ENCODE results near the gene C1orf167. TPM values are rescaled to one million over a fixed set of nuclear protein-coding genes. Genes with fewer than 3 reads are reported as not detected.
A peak's percentile ranks its signal among the peaks of the same experiment; 100 is the strongest.

The C1orf167 gene
- total RNA-seq, 1 experiment from 2014 or later, result not detected

- no peaks in the 10 kb centered on the region for H3K9me2 ChIP-seq (replicated peaks; ENCODE audit: low read length)
- H2AFZ ChIP-seq (ENCODE audit: low read length), result no peak overlapping the region
- DNase-seq (peak; percentile 91), ATAC-seq (peak; percentile 95)
- H3K4me2 ChIP-seq (ENCODE audit: low read length), result peak overlapping the region; percentile 58
- TF ChIP-seq EZH2 (IDR thresholded peaks at IDR 0.05; ENCODE audit: low read length, unreplicated experiment), result no peak
- TF ChIP-seq CTCF (conservative IDR thresholded peaks at IDR 0.05; ENCODE audit: low read depth, low read length), result no peak
- no peak for TF ChIP-seq EZH2phosphoT487 (IDR thresholded peaks at IDR 0.05; ENCODE audit: borderline replicate concordance, low read length)
- H3K4me1 ChIP-seq (ENCODE audit: insufficient read depth, low read length), result peaks cover 28% of the 10 kb centered on the region
- H3F3A ChIP-seq (ENCODE audit: low read length, unreplicated experiment), result no peaks in the 10 kb centered on the region
- no peaks in the 10 kb centered on the region for H4K20me1 ChIP-seq (ENCODE audit: low read length)
- H3K9me3 ChIP-seq (ENCODE audit: low read length), result no peaks in the 10 kb centered on the region
- peak overlapping the region; percentile 82 for H3K27ac ChIP-seq (ENCODE audit: low read length)
- H3K36me3 ChIP-seq (ENCODE audit: low read depth, low read length), result no peaks in the 10 kb centered on the region
- no TSS peak for BruUV-seq (replicated peaks)
- intact Hi-C loops (cut with micrococcal nuclease), result no loop called here
- CTCF ChIA-PET, result interaction anchor here (0.6 kb wide), 1 partner anchor 61 kb away, joined by 3 read pairs; no protein-coding TSS in a partner anchor
- peak overlapping the region; percentile 59 for H3K9ac ChIP-seq (ENCODE audit: low read length)
- POLR2A ChIA-PET (ENCODE audit: unreplicated experiment), result interaction anchor here (1.0 kb wide), 1 partner anchor 13 kb away, joined by 15 read pairs; no protein-coding TSS in a partner anchor
- no peaks in the 10 kb centered on the region for H3K27me3 ChIP-seq (ENCODE audit: low read length)
- H3K4me3 ChIP-seq (ENCODE audit: low read length), result no peak overlapping the region
- H3K79me2 ChIP-seq (ENCODE audit: low read length), result no peaks in the 10 kb centered on the region
Observed at GRCh38 chr1:11790880-11791715, 29.1 kb downstream of the C1orf167 start.

- ATAC-seq (no peak), DNase-seq (no peak)
- BruUV-seq (replicated peaks), result no TSS peak
- ChIA-PET CTCF (no interaction called here), POLR2A (ENCODE audit: unreplicated experiment) (no interaction called here)
- no peak overlapping the region for H3K9ac ChIP-seq (ENCODE audit: low read length)
- no peak overlapping the region for H3K4me2 ChIP-seq (ENCODE audit: low read length)
- no peak overlapping the region for H2AFZ ChIP-seq (ENCODE audit: low read length)
- no peaks in the 10 kb centered on the region for H3K9me3 ChIP-seq (ENCODE audit: low read length)
- H3K9me2 ChIP-seq (replicated peaks; ENCODE audit: low read length), result no peaks in the 10 kb centered on the region
- no peaks in the 10 kb centered on the region for H3K27me3 ChIP-seq (ENCODE audit: low read length)
- H4K20me1 ChIP-seq (ENCODE audit: low read length), result no peaks in the 10 kb centered on the region
- peaks cover 26% of the 10 kb centered on the region for H3K4me1 ChIP-seq (ENCODE audit: insufficient read depth, low read length)
- H3F3A ChIP-seq (ENCODE audit: low read length, unreplicated experiment), result no peaks in the 10 kb centered on the region
- no peaks in the 10 kb centered on the region for H3K79me2 ChIP-seq (ENCODE audit: low read length)
- H3K4me3 ChIP-seq (ENCODE audit: low read length), result no peak overlapping the region
- TF ChIP-seq CTCF (conservative IDR thresholded peaks at IDR 0.05; ENCODE audit: low read depth, low read length), result no peak
- no peak for TF ChIP-seq EZH2phosphoT487 (IDR thresholded peaks at IDR 0.05; ENCODE audit: borderline replicate concordance, low read length)
- no peak for TF ChIP-seq EZH2 (IDR thresholded peaks at IDR 0.05; ENCODE audit: low read length, unreplicated experiment)
- H3K36me3 ChIP-seq (ENCODE audit: low read depth, low read length), result no peaks in the 10 kb centered on the region
- H3K27ac ChIP-seq (ENCODE audit: low read length), result no peak overlapping the region
- intact Hi-C loops (cut with micrococcal nuclease), result no loop called here
Observed at GRCh38 chr1:11792106-11792505, 30.1 kb downstream of the C1orf167 start.

- Histone ChIP-seq H3K4me1 (ENCODE audit: insufficient read depth, low read length) (peaks cover 18% of the 10 kb centered on the region), H3K4me2 (ENCODE audit: low read length) (no peak overlapping the region), H3K9me2 (replicated peaks; ENCODE audit: low read length) (no peaks in the 10 kb centered on the region), H3K36me3 (ENCODE audit: low read depth, low read length) (no peaks in the 10 kb centered on the region), H3K27ac (ENCODE audit: low read length) (no peak overlapping the region), H3K4me3 (ENCODE audit: low read length) (no peak overlapping the region), H4K20me1 (ENCODE audit: low read length) (no peaks in the 10 kb centered on the region), H3K9ac (ENCODE audit: low read length) (no peak overlapping the region), H2AFZ (ENCODE audit: low read length) (no peak overlapping the region), H3K9me3 (ENCODE audit: low read length) (no peaks in the 10 kb centered on the region), H3K27me3 (ENCODE audit: low read length) (no peaks in the 10 kb centered on the region), H3F3A (ENCODE audit: low read length, unreplicated experiment) (no peaks in the 10 kb centered on the region), H3K79me2 (ENCODE audit: low read length) (no peaks in the 10 kb centered on the region)
- ATAC-seq (no peak), DNase-seq (no peak)
- BruUV-seq (replicated peaks), result no TSS peak
- ChIA-PET POLR2A (ENCODE audit: unreplicated experiment) (no interaction called here), CTCF (no interaction called here)
- no peak for TF ChIP-seq EZH2 (IDR thresholded peaks at IDR 0.05; ENCODE audit: low read length, unreplicated experiment)
- TF ChIP-seq EZH2phosphoT487 (IDR thresholded peaks at IDR 0.05; ENCODE audit: borderline replicate concordance, low read length), result no peak
- TF ChIP-seq CTCF (conservative IDR thresholded peaks at IDR 0.05; ENCODE audit: low read depth, low read length), result no peak
- intact Hi-C loops (cut with micrococcal nuclease), result no loop called here
Observed at GRCh38 chr1:11793819-11794218, 31.8 kb downstream of the C1orf167 start.

Measured in PC-3 (cell line).